ENCODE measurements around the gene L3MBTL4.
"Not testable (repeated sequence)": the region's sequence is repeated elsewhere in the genome, so short reads cannot be mapped to it uniquely, and the experiment has no call there.

The L3MBTL4 gene

DNA sequence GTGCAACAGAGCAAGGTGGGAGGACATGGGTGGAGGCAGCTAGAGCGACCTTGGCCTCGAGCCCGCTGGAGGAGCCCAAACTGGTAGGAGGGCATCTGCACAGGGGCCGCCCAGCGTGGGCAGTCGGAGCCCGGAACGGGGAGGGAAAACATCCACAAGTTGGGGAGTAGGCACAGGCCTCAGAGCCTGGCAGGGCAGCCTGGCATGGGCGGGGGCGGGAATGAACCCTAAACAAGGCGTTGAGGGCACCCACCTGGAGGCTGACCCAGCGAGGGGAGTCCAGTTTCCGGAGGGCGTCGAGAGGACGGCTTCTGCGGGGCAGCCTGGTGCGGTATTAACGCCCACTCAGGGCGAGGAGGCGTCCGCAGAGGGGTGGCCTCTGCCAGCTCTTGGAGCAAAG is 129.9 kb downstream of the L3MBTL4 start:
- FAIRE-seq (no peak), DNase-seq (ENCODE audit: insufficient read length) (no peak)
- TF ChIP-seq POLR2A (IDR thresholded peaks at IDR 0.05; ENCODE audit: low read depth, low read length) (no peak), TAF1 (IDR thresholded peaks at IDR 0.05; ENCODE audit: borderline replicate concordance, low read depth, low read length) (no peak), POLR2AphosphoS5 (IDR thresholded peaks at IDR 0.05; ENCODE audit: low read depth, low read length) (no peak)

DNA sequence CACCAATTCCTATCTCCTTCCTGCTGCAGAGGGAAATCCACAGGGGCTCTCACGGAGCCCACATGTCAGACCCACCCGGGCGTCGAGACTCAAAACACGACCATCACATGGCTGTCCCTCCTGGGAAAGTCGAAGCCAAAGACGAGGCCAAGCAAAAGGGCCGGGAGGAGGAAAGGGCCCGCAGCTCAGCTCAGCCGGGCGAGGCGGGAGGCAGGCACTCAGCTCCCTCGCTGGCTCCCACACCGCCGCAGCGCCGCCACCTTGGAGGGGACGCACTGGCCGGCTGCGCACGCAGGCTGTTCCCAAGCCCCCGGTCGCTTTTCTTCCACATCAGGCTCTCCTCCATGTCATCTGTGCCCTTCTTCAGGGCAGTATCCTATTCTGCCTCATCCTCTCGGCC is 130.4 kb downstream of the L3MBTL4 start:
- TF ChIP-seq POLR2A (IDR thresholded peaks at IDR 0.05; ENCODE audit: low read depth, low read length): no peak
- no peak for TF ChIP-seq POLR2AphosphoS5 (IDR thresholded peaks at IDR 0.05; ENCODE audit: low read depth, low read length)
- no peak for TF ChIP-seq TAF1 (IDR thresholded peaks at IDR 0.05; ENCODE audit: borderline replicate concordance, low read depth, low read length)
- DNase-seq (ENCODE audit: insufficient read length): no peak
- no peak for FAIRE-seq

DNA sequence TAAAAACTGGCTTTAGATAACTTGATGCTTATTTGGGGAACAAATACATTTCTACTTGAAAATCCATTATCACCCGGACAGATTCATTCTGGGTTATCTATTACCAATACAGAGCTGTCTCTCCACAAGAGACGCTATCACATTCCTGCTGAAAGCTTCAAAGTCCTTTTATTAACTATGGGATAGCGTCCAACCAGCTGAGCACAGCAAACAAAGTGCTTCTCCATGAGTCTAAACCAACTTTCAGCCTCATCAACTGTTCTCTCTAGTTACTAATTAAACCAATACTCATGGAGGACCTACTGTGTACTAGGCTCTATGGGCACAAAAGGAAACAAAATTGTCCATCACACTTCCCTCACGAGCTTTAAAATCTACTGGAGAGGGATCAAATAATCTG is 132.8 kb downstream of the L3MBTL4 start:
- no peak for DNase-seq (ENCODE audit: insufficient read length)
- TF ChIP-seq TAF1 (IDR thresholded peaks at IDR 0.05; ENCODE audit: borderline replicate concordance, low read depth, low read length): no peak
- TF ChIP-seq POLR2A (IDR thresholded peaks at IDR 0.05; ENCODE audit: low read depth, low read length): no peak
- FAIRE-seq: no peak

DNA sequence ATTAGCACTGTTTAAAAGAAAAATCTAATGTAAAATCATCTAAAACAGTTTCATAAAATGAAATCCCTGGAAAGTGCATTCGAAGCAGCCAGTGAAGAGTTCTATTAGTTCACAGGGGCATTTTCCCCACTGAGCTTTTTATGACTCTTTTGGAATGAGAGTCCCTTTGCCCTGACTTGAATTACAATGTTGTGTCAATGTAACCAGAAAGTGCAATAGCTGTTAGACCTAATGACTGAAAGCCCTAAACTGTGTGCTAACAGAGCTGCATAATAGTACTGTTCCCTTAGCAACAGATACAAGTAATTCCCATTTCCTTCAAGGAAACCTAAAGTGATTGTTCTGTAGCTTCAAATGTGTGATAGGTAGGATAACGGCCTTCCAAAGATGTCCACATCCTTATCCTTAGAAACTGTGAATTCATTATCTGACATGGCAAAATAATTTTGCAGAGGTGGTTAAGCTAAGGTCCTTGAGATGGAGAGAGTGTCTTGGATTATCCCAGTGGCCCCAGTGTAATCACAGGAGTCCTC is 134.4 kb downstream of the L3MBTL4 start:
- DNase-seq (ENCODE audit: insufficient read length): no peak
- TF ChIP-seq POLR2AphosphoS5 (IDR thresholded peaks at IDR 0.05; ENCODE audit: low read depth, low read length) (no peak), TAF1 (IDR thresholded peaks at IDR 0.05; ENCODE audit: borderline replicate concordance, low read depth, low read length) (no peak), POLR2A (IDR thresholded peaks at IDR 0.05; ENCODE audit: low read depth, low read length) (no peak)
- no peak for FAIRE-seq

DNA sequence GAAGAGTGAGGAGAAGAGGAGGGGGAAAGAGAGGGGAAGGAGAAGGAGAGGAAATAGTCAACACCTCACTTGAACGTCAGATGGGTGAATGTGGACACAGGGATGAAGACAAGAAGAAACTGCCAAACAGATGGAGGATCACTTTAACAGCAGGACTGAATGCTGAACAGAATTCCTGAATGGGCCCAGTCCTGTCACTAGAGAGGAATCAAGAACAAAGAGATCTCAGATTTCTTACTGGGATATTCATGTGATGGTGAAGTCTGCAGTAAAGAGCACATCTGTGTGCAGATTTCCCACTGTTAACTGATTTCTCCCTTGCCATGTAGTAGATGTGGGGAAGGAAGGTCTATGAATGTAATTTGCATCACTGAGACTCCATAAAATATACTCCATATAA is 135.4 kb downstream of the L3MBTL4 start:
- FAIRE-seq (no peak), DNase-seq (ENCODE audit: insufficient read length) (no peak)
- TF ChIP-seq TAF1 (IDR thresholded peaks at IDR 0.05; ENCODE audit: borderline replicate concordance, low read depth, low read length) (no peak), POLR2A (IDR thresholded peaks at IDR 0.05; ENCODE audit: low read depth, low read length) (no peak)

GRCh38 chr18:6273423-6273822 is 141.3 kb downstream of the L3MBTL4 start:
- no peak for FAIRE-seq
- no peak for TF ChIP-seq POLR2AphosphoS5 (IDR thresholded peaks at IDR 0.05; ENCODE audit: low read depth, low read length)
- no peak for TF ChIP-seq TAF1 (IDR thresholded peaks at IDR 0.05; ENCODE audit: borderline replicate concordance, low read depth, low read length)
- no peak for TF ChIP-seq POLR2A (IDR thresholded peaks at IDR 0.05; ENCODE audit: low read depth, low read length)
- DNase-seq (ENCODE audit: insufficient read length): no peak

- not testable (repeated sequence) for DNase-seq (ENCODE audit: insufficient read length); FAIRE-seq
These were observed 142.6 kb downstream of the L3MBTL4 start for GRCh38 chr18:6272144-6272543.

DNA sequence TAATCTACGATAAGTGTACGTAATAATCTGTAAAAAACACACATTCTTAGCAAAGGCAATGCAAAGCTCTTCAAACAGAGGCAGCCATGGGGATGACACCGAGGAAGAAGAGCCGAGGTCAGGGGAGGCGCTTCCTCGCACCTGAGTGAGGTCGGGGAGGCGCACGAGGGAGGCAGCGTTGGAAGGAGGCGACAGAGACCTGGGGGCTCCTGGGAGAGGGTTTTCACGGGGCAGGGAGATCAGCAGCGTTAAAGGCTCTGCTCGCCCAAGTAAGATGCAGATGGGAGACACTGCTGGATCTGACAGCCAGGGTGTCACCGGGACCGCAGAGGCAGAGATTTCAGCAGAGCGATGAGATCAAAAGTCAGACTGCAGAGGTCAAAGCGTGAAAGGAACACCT is 143.1 kb downstream of the L3MBTL4 start:
- FAIRE-seq: no peak
- no peak for DNase-seq (ENCODE audit: insufficient read length)
- TF ChIP-seq TAF1 (IDR thresholded peaks at IDR 0.05; ENCODE audit: borderline replicate concordance, low read depth, low read length) (no peak), POLR2A (IDR thresholded peaks at IDR 0.05; ENCODE audit: low read depth, low read length) (no peak), POLR2AphosphoS5 (IDR thresholded peaks at IDR 0.05; ENCODE audit: low read depth, low read length) (no peak)

DNA sequence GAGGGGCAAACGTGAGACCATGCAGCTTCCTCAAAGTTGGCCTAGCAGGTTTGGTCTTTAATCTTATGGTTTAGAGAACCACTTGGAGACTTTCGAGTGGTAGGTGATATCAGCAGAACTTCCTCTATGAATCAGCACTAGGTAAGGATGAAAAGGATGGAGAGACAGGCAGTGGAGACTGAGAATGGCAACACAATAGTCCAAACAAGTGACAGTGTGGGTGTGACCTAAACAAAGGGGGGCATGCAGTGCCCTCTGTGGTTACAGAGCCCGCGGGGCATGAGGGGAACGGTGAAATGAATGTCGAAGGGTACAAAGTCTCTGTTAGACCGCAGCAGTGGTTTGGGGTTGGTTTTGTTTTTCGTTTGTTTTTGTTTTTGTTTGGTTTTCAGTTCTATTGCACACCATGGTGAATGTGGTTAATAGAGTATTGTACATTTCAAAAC is 143.9 kb downstream of the L3MBTL4 start:
- DNase-seq (ENCODE audit: insufficient read length) (no peak), FAIRE-seq (peak; percentile 44)
- TF ChIP-seq POLR2AphosphoS5 (IDR thresholded peaks at IDR 0.05; ENCODE audit: low read depth, low read length) (no peak), POLR2A (IDR thresholded peaks at IDR 0.05; ENCODE audit: low read depth, low read length) (no peak), TAF1 (IDR thresholded peaks at IDR 0.05; ENCODE audit: borderline replicate concordance, low read depth, low read length) (no peak)

DNA sequence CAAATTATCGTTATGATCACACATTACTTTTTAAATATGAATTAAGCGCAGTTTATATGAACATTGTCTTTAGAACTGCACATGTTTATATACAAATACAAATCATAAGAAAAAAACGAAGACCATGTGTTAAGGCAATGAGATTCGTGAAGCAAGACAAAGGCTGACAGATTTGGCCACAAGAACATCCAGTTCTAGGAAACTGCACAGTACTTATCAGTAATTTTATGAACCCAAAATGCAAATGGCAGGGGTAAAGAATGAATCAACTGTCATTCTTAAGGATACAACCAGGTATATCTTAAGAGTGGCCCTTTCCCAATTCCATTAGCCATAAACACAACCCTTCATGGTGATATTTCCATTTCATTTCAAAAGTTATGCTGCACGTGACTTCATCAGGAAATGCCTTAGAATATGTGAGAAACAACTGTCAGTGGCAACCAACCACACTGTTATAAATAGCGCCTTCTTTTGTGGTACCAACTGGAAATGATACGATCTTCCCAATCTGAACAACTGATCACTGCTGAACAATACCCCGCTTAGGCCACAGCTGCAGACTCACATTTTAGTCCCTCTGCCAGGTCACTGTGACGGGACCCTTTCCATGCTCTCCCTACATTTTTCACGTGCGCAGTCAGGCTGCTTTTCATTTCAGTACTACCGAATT is 144.9 kb downstream of the L3MBTL4 start:
- TF ChIP-seq POLR2A (IDR thresholded peaks at IDR 0.05; ENCODE audit: low read depth, low read length) (no peak), TAF1 (IDR thresholded peaks at IDR 0.05; ENCODE audit: borderline replicate concordance, low read depth, low read length) (no peak), POLR2AphosphoS5 (IDR thresholded peaks at IDR 0.05; ENCODE audit: low read depth, low read length) (no peak)
- DNase-seq (ENCODE audit: insufficient read length) (no peak), FAIRE-seq (peak; percentile 21)

DNA sequence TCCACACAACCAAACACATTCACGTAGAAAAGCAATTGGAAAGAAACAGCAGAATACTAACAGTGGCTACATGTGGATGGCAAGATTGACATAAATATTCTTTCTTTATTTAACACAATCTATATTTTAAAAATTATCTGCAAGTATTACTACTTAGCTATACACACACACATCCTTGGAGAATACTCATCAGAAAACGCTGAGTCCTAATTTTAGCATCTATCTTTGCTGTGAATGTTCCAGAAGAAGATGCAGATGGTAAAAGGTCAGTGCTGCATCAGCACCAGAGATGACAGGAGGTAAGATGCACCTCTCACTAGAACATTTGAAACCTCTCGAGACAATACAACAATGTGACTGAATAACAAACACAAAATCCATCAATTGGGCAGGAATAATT is 148.5 kb downstream of the L3MBTL4 start:
- TF ChIP-seq POLR2A (IDR thresholded peaks at IDR 0.05; ENCODE audit: low read depth, low read length): no peak
- no peak for TF ChIP-seq TAF1 (IDR thresholded peaks at IDR 0.05; ENCODE audit: borderline replicate concordance, low read depth, low read length)
- TF ChIP-seq POLR2AphosphoS5 (IDR thresholded peaks at IDR 0.05; ENCODE audit: low read depth, low read length): no peak
- no peak for FAIRE-seq

GRCh38 chr18:6261938-6262337 is 152.8 kb downstream of the L3MBTL4 start:
- FAIRE-seq (no peak), DNase-seq (ENCODE audit: insufficient read length) (no peak)
- no peak for TF ChIP-seq POLR2AphosphoS5 (IDR thresholded peaks at IDR 0.05; ENCODE audit: low read depth, low read length)
- TF ChIP-seq POLR2A (IDR thresholded peaks at IDR 0.05; ENCODE audit: low read depth, low read length): no peak
- TF ChIP-seq TAF1 (IDR thresholded peaks at IDR 0.05; ENCODE audit: borderline replicate concordance, low read depth, low read length): no peak

More for the DNA sequence above, 148.5 kb downstream of the L3MBTL4 start:
- no peak for DNase-seq (ENCODE audit: insufficient read length)

- not testable (repeated sequence) for DNase-seq (ENCODE audit: insufficient read length); FAIRE-seq
These were observed 155.4 kb downstream of the L3MBTL4 start for GRCh38 chr18:6259324-6259723.

Data from GM12892 (cell line).